Suprapubic skin (tissue), 4 donors: ENCODE results near the gene ATP5MC2. TPM values are rescaled to one million over a fixed set of nuclear protein-coding genes. Genes with fewer than 3 reads are reported as not detected.
"Not testable (repeated sequence)": the region's sequence is repeated elsewhere in the genome, so short reads cannot be mapped to it uniquely, and the experiment has no call there.

Source experiments
- DNase-seq, 2 donors: peaks; one replicate each; pipeline ENCODE4 v3.0.0-alpha.2; 2019; ENCODE audit warnings: low spot score in 2 of 2
- H3K27ac ChIP-seq: fragments of 200-600 bp; sonication (generic); one replicate; pipeline ENCODE4 v1.5.1; 2019
- H3K27me3 ChIP-seq: fragments of 200-600 bp; sonication (generic); one replicate; pipeline ENCODE4 v1.5.1; 2019
- H3K36me3 ChIP-seq: fragments of 200-600 bp; sonication (generic); one replicate; pipeline ENCODE4 v1.5.1; 2019
- H3K4me1 ChIP-seq: fragments of 200-600 bp; sonication (generic); one replicate; pipeline ENCODE4 v1.5.1; 2019
- H3K4me3 ChIP-seq: fragments of 200-600 bp; sonication (generic); one replicate; pipeline ENCODE4 v1.5.1; 2019; ENCODE audit warnings: mild to moderate bottlenecking
- H3K9me3 ChIP-seq: fragments of 200-600 bp; sonication (generic); one replicate; pipeline ENCODE4 v1.5.1; 2019
- CTCF ChIP-seq, 2 donors: fragments of 200-600 bp in 1 of 2; fragments of 450-650 bp in 1 of 2; sonication (generic) in 1 of 2; IDR thresholded peaks; one replicate each; pipeline ENCODE4 v1.5.1; 2016 to 2019; ENCODE audit warnings: antibody characterized with exemption in 2 of 2, mild to moderate bottlenecking in 1 of 2, moderate library complexity in 1 of 2
- EP300 ChIP-seq: sonication (generic); formaldehyde crosslinking; IDR thresholded peaks from one replicate; pipeline ENCODE4 v1.6.1; 2017; ENCODE audit warnings: antibody characterized with exemption
- POLR2A ChIP-seq, 2 donors: fragments of 450-650 bp; IDR thresholded peaks; one replicate each; pipeline ENCODE4 v1.6.1; 2017; ENCODE audit warnings: antibody characterized with exemption in 2 of 2, mild to moderate bottlenecking in 2 of 2, moderate library complexity in 2 of 2
- POLR2AphosphoS5 ChIP-seq, 3 donors: sonication (generic); formaldehyde crosslinking; IDR thresholded peaks; one replicate each; pipeline ENCODE4 v1.6.1; 2017; ENCODE audit warnings: antibody characterized with exemption in 3 of 3
- WGBS: methylation state at CpG from one replicate; pipeline ENCODE4 v1.1.5; 2018; 5-methylcytosine and 5-hydroxymethylcytosine counted together
- total RNA-seq, 4 donors: library from RNA; depleted of rRNA; stranded (reverse); fragments of >200 nt; gene quantifications; one replicate each; pipeline ENCODE4 v1.1.0, GENCODE V29; 2016

Gene ATP5MC2
- total RNA-seq, 4 donors from 2014 or later, result 232 to 381 (median 315) TPM

GRCh38 chr12:53643232-53643979 is 32.5 kb downstream of the ATP5MC2 start:
- Histone ChIP-seq H3K4me3 (no peak overlapping the region), H3K4me1 (no peaks in the 10 kb centered on the region), H3K27me3 (no peaks in the 10 kb centered on the region), H3K36me3 (no peaks in the 10 kb centered on the region), H3K9me3 (no peaks in the 10 kb centered on the region), H3K27ac (no peak overlapping the region)
- WGBS, result 74% methylated on average over 5 of the region's 5 CpGs
- no peak for DNase-seq
- TF ChIP-seq POLR2A (IDR thresholded peaks at IDR 0.05) (no peak), EP300 (no peak), POLR2AphosphoS5 (IDR thresholded peaks at IDR 0.05) (no peak), CTCF (IDR thresholded peaks at IDR 0.05) (no peak)

GRCh38 chr12:53638057-53638456 is 37.8 kb downstream of the ATP5MC2 start:
- no peaks in the 10 kb centered on the region for H3K27me3 ChIP-seq
- 87% methylated on average over 2 of the region's 2 CpGs for WGBS
- no peak for DNase-seq
- TF ChIP-seq POLR2A (IDR thresholded peaks at IDR 0.05), result no peak
- TF ChIP-seq EP300, result no peak
- no peak for TF ChIP-seq POLR2AphosphoS5 (IDR thresholded peaks at IDR 0.05)
- no peak for TF ChIP-seq CTCF (IDR thresholded peaks at IDR 0.05)
- no peaks in the 10 kb centered on the region for H3K9me3 ChIP-seq
- no peaks in the 10 kb centered on the region for H3K4me1 ChIP-seq
- H3K27ac ChIP-seq, result no peak overlapping the region
- H3K36me3 ChIP-seq, result no peaks in the 10 kb centered on the region
- no peak overlapping the region for H3K4me3 ChIP-seq

GRCh38 chr12:53636641-53637040 is 39.2 kb downstream of the ATP5MC2 start:
- H3K36me3 ChIP-seq, result no peaks in the 10 kb centered on the region
- no peaks in the 10 kb centered on the region for H3K27me3 ChIP-seq
- H3K4me1 ChIP-seq, result no peaks in the 10 kb centered on the region
- no peaks in the 10 kb centered on the region for H3K9me3 ChIP-seq
- H3K27ac ChIP-seq, result no peak overlapping the region
- no peak for TF ChIP-seq CTCF (IDR thresholded peaks at IDR 0.05)
- no peak for TF ChIP-seq POLR2A (IDR thresholded peaks at IDR 0.05)
- no peak for TF ChIP-seq POLR2AphosphoS5 (IDR thresholded peaks at IDR 0.05)
- no peak for TF ChIP-seq EP300
- DNase-seq, result no peak
- WGBS, result 37% methylated on average over 2 of the region's 2 CpGs
- H3K4me3 ChIP-seq, result no peak overlapping the region

GRCh38 chr12:53635708-53636107 is 40.2 kb downstream of the ATP5MC2 start:
- H3K27ac ChIP-seq, H3K9me3 ChIP-seq, H3K4me1 ChIP-seq, DNase-seq, H3K27me3 ChIP-seq, H3K36me3 ChIP-seq, H3K4me3 ChIP-seq: not testable (repeated sequence)

- Histone ChIP-seq H3K27ac (no peak overlapping the region), H3K4me1 (peaks cover 4% of the 10 kb centered on the region), H3K4me3 (no peak overlapping the region), H3K9me3 (no peaks in the 10 kb centered on the region), H3K36me3 (no peaks in the 10 kb centered on the region), H3K27me3 (no peaks in the 10 kb centered on the region)
- no peak for DNase-seq
- TF ChIP-seq CTCF (IDR thresholded peaks at IDR 0.05) (no peak), EP300 (no peak), POLR2AphosphoS5 (IDR thresholded peaks at IDR 0.05) (no peak), POLR2A (IDR thresholded peaks at IDR 0.05) (no peak)
- WGBS, result 80% methylated on average over 1 of the region's 1 CpG
Measured at GRCh38 chr12:53631721-53632120, 44.2 kb downstream of the ATP5MC2 start.

- 86% methylated on average over 11 of the region's 11 CpGs for WGBS
- Histone ChIP-seq H3K36me3 (no peaks in the 10 kb centered on the region), H3K27me3 (no peaks in the 10 kb centered on the region), H3K4me1 (peaks cover 34% of the 10 kb centered on the region), H3K9me3 (no peaks in the 10 kb centered on the region), H3K4me3 (no peak overlapping the region), H3K27ac (no peak overlapping the region)
- TF ChIP-seq CTCF (IDR thresholded peaks at IDR 0.05), result no peak
- TF ChIP-seq POLR2A (IDR thresholded peaks at IDR 0.05), result no peak
- TF ChIP-seq EP300, result no peak
- TF ChIP-seq POLR2AphosphoS5 (IDR thresholded peaks at IDR 0.05), result no peak
- no peak for DNase-seq
Measured at GRCh38 chr12:53627919-53628318, 48.0 kb downstream of the ATP5MC2 start.
